Coronary artery (tissue), 2 donors: Measurements from ENCODE around the gene SEMA3C.
A peak's percentile ranks its signal among the peaks of the same experiment; 100 is the strongest.

ENCODE experiments used
- DNase-seq: peaks from one replicate; pipeline ENCODE4 v3.0.0-alpha.2; 2017; ENCODE audit warnings: low spot score
- H3K27ac ChIP-seq, 2 donors: fragments of 200-600 bp; sonication (generic); one replicate each; pipeline ENCODE4 v1.5.1; 2016 to 2019
- H3K4me3 ChIP-seq: fragments of 200-600 bp; sonication (generic); 2 replicates; pipeline ENCODE4 v1.5.1; 2016; ENCODE audit warnings: mild to moderate bottlenecking, moderate library complexity
- TF ChIP-seq, protein P1 (sequence below): fragments of 200-600 bp; sonication (generic); IDR thresholded peaks from one replicate; pipeline ENCODE4 v1.5.1; 2019; ENCODE audit warnings: antibody characterized with exemption

SEMA3C gene

DNA sequence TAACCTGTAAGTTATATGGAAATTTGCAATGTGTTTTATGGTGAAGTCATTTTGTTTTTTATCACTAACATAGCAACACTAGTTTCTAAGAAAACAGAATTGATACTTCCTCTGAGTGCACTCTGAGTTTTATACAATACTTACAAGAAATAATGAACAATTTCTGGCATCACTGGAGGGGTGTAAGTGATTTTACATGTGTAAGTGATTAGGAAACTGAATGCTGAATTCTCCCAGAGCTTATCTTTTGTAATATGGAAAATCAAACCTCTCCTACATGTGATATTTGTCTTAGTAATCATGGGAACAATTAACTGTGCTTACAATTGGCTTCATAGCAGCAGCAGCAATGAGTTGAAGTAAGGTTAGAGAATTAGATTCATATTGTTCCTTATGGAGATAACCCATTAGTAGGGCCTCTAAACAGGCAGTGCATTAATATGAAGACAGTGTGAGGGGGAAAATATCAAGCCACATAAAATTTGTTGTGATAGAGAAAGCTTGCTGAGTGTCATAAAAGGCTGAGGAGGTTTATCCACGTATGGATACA is 37.4 kb downstream of the SEMA3C start:
- Histone ChIP-seq H3K4me3 (no peak overlapping the region), H3K27ac (peak overlapping the region in 1 of 2 donors; percentile 11)
- DNase-seq: no peak
- TF ChIP-seq, protein P1, sequence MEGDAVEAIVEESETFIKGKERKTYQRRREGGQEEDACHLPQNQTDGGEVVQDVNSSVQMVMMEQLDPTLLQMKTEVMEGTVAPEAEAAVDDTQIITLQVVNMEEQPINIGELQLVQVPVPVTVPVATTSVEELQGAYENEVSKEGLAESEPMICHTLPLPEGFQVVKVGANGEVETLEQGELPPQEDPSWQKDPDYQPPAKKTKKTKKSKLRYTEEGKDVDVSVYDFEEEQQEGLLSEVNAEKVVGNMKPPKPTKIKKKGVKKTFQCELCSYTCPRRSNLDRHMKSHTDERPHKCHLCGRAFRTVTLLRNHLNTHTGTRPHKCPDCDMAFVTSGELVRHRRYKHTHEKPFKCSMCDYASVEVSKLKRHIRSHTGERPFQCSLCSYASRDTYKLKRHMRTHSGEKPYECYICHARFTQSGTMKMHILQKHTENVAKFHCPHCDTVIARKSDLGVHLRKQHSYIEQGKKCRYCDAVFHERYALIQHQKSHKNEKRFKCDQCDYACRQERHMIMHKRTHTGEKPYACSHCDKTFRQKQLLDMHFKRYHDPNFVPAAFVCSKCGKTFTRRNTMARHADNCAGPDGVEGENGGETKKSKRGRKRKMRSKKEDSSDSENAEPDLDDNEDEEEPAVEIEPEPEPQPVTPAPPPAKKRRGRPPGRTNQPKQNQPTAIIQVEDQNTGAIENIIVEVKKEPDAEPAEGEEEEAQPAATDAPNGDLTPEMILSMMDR: no peak

DNA sequence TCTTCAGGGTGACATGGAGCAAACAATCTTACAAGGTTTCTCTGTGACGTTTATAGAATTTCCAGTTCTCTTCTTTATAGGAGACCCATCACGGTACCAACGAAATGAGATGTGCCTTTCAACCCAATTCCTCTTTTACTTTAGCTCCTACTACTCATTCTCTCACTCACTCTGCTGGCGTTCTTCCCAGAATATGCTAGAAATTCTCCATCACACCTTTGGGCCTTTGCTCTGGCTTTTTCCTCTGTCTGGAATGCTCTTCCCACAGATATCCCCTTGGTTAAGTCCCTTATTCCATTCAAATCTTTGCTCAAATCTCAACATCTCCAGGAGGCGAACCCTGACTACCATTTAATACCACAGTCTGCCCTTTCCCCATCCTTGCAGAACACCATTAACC is 39.0 kb downstream of the SEMA3C start:
- no peak overlapping the region for H3K4me3 ChIP-seq
- H3K27ac ChIP-seq: no peak overlapping the region
- no peak for DNase-seq
- TF ChIP-seq, protein P1: no peak

DNA sequence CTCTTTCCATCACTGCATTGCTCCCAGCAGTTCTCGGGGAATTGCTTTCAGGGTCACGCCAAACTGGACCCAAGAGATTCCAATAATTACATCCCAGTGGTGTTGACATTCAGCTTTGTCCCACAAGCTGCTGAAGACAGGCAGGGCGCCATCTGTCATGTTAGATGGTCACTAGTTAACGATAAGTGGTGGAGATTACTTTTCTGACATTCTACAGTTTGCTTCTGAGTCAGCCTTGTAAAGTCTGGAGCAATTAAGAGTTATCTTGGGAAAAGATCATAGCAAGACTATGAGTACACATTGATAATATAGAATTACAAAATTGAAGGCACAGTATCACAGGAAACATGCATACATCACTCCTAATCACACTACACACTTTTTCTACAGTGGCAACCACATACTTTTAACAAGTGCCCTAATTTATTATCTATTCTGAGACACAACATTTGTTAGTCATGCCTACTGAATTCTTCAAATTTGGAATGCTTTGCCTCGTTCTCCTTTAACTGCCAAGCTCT is 41.9 kb downstream of the SEMA3C start:
- Histone ChIP-seq H3K4me3 (no peak overlapping the region), H3K27ac (no peak overlapping the region)
- TF ChIP-seq, protein P1: no peak
- DNase-seq: no peak

DNA sequence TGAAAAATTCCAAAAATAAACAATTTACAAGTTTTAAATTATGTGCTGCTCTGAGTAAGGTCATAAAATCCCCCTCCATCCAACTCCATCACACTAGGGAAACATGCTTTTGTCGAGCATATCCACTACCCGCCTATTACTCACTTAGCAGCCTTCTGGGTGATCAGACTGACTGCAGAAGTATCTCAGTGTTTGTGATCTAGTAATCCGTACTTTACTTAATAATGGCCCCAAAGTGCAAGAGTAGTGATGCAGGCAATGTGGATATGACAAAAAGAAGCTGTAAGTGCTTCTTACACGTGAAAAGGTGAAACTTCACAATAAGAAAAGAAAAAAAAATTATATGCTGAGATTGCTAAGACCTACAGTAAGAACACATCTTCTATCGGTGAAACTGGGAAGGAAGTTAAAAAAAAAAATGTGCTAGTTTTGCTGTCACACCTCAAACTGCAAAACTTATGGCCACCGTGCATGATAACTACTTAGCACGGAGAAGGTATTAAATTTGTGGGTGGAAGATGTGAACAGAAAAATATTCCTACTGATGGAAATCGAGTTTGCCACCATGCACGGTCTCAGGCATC is 43.2 kb downstream of the SEMA3C start:
- TF ChIP-seq, protein P1: no peak
- Histone ChIP-seq H3K4me3 (no peak overlapping the region), H3K27ac (no peak overlapping the region)
- no peak for DNase-seq

DNA sequence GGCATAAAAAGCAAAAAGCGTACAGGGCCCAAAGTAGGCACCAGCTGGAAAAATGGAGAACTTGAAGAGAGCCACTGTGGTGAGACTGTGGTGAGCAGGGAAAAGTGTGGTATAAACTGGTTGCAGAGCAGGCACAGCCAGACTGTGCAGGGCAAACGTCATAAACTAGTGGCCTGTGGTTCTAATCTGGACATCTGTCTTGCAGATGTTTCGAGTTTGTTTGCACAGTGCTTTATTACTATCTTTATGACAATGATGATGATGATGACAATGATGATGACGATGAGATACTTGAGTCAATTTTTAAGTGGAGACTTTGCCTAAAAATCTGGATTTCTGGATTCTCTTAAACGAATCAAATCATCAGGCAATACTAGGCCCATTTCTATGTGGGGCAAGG is 45.7 kb downstream of the SEMA3C start:
- TF ChIP-seq, protein P1: no peak
- Histone ChIP-seq H3K27ac (no peak overlapping the region), H3K4me3 (no peak overlapping the region)
- DNase-seq: no peak

DNA sequence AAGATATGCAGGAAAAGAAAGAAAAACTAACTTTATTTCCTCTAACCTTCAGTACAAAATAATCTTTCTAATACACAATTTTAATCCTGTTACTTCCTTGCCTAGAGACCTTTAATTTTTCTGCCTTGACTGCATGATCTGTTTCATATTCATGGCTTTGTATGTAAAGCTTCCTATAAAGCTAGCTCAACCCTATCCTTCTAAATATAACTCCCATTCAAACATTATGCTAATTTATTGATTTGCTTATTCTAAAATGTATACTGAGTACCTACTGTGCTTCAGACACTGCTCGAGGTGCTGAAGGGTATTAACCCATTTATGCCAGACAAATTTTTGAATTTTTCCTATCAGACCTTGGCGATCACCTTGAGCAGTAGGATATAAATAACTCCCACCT is 47.6 kb downstream of the SEMA3C start:
- DNase-seq: no peak
- TF ChIP-seq, protein P1: no peak
- Histone ChIP-seq H3K4me3 (no peak overlapping the region), H3K27ac (no peak overlapping the region)

DNA sequence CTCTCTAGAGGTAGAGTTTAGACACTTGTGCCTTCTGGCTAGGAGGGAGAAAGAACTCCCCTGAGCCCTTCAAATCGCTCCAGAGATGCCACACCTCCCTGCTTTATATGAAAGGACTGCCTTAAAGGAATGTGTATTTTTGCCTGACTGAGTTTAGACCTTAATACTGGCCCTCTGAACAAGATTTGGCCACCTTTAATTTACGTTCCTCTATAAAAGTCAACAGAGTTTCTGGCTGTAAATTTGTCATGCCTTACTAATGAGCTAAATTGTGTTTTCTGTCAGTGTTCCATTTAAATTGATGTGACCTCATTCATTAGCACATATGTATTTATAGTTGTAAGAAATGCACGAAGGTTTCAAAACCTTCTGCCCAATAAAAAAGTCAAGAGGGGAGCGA is 48.0 kb downstream of the SEMA3C start:
- H3K4me3 ChIP-seq: no peak overlapping the region
- TF ChIP-seq, protein P1: no peak
- DNase-seq: no peak
- H3K27ac ChIP-seq: no peak overlapping the region
